PC-9 (cell line): ENCODE data around the gene ATP4A. TPM values are rescaled to one million over a fixed set of nuclear protein-coding genes. Genes with fewer than 3 reads are reported as not detected.

Source experiments
- BruUV-seq: library from RNA; stranded (reverse); fragments of 400-500 nt; replicated peaks from 2 replicates; lab custom pipeline; 2021; lab: Mats Ljungman, UMichigan
- CTCF ChIA-PET: fragments of 300-600 bp; sonication (Branson Sonifier 250); formaldehyde crosslinking; loops from one replicate; lab custom pipeline; 2022; ENCODE audit warnings: antibody characterized with exemption; lab: Charles Lee
- POLR2A ChIA-PET: fragments of 300-600 bp; sonication (Branson Sonifier 250); formaldehyde crosslinking; loops from one replicate; lab custom pipeline; 2022; ENCODE audit warnings: antibody characterized with exemption; ENCODE audit not compliant: unreplicated experiment; lab: Charles Lee
- DNase-seq, 2 experiments: peaks; one replicate each; pipeline versions ENCODE4 v3.0.0 to v3.0.0-alpha.2; 2015 to 2022; ENCODE audit warnings: mixed read lengths in 1 of 2
- H2AFZ ChIP-seq: fragments of 200-600 bp; sonication (generic); 2 replicates; pipeline ENCODE4 v1.8.1; 2017; ENCODE audit warnings: antibody characterized with exemption
- H3F3A ChIP-seq: fragments of 200-600 bp; sonication (generic); 2 replicates; pipeline ENCODE4 v1.8.1; 2017; ENCODE audit warnings: antibody characterized with exemption, mild to moderate bottlenecking, low read depth; ENCODE audit not compliant: insufficient read depth
- H3K27ac ChIP-seq: fragments of 200-600 bp; sonication (generic); 2 replicates; pipeline ENCODE4 v1.6.1; 2016; ENCODE audit warnings: mixed run types
- H3K27me3 ChIP-seq: fragments of 200-600 bp; sonication (generic); 2 replicates; pipeline ENCODE4 v1.6.1; 2016; ENCODE audit warnings: low read depth, mixed run types; ENCODE audit not compliant: insufficient read depth
- H3K36me3 ChIP-seq: fragments of 200-600 bp; sonication (generic); 2 replicates; pipeline ENCODE4 v1.6.1; 2016; ENCODE audit warnings: low read depth, mixed run types
- H3K4me1 ChIP-seq: fragments of 200-600 bp; sonication (generic); replicated peaks from 2 replicates; pipeline ENCODE4 v1.6.1; 2016; ENCODE audit warnings: mixed run types; ENCODE audit not compliant: insufficient read depth
- H3K4me2 ChIP-seq: fragments of 200-600 bp; sonication (generic); 2 replicates; pipeline ENCODE4 v1.6.1; 2017; ENCODE audit warnings: mixed run types
- H3K4me3 ChIP-seq: fragments of 200-600 bp; sonication (generic); 2 replicates; pipeline ENCODE4 v1.6.1; 2016; ENCODE audit warnings: mixed run types
- H3K79me2 ChIP-seq: fragments of 200-600 bp; sonication (generic); 2 replicates; pipeline ENCODE4 v1.6.1; 2017; ENCODE audit warnings: low read depth, mixed run types
- H3K9me2 ChIP-seq: fragments of 200-600 bp; sonication (generic); 2 replicates; pipeline ENCODE4 v1.8.1; 2017; ENCODE audit warnings: mild to moderate bottlenecking; ENCODE audit not compliant: insufficient read depth
- H3K9me3 ChIP-seq: fragments of 200-600 bp; sonication (generic); 2 replicates; pipeline ENCODE4 v1.8.1; 2016; ENCODE audit warnings: low read depth; ENCODE audit not compliant: insufficient read depth
- H4K20me1 ChIP-seq: fragments of 200-600 bp; sonication (generic); 2 replicates; pipeline ENCODE4 v1.8.1; 2017; ENCODE audit not compliant: insufficient read depth
- EZH2 ChIP-seq: fragments of 200-600 bp; sonication (generic); IDR thresholded peaks from 2 replicates; pipeline ENCODE4 v1.8.0; 2017; ENCODE audit warnings: antibody characterized with exemption, low read depth
- intact Hi-C: fragments of 100-400 bp; cut with micrococcal nuclease; formaldehyde crosslinking; loops from one replicate; pipeline ENCODE4 v1.10.0; 2022; ENCODE audit not compliant: unreplicated experiment
- total RNA-seq: library from RNA; stranded (reverse); gene quantifications from 2 replicates; pipeline ENCODE4 v1.2.3, GENCODE V29; 2021
- TF ChIP-seq, protein P1 (sequence below): fragments of 200-600 bp; sonication (generic); conservative IDR thresholded peaks from 2 replicates; pipeline ENCODE4 v1.6.1; 2017; ENCODE audit warnings: mixed run types, antibody characterized with exemption, mild to moderate bottlenecking, moderate library complexity

Gene ATP4A
- total RNA-seq, 1 experiment from 2014 or later = not detected

DNA sequence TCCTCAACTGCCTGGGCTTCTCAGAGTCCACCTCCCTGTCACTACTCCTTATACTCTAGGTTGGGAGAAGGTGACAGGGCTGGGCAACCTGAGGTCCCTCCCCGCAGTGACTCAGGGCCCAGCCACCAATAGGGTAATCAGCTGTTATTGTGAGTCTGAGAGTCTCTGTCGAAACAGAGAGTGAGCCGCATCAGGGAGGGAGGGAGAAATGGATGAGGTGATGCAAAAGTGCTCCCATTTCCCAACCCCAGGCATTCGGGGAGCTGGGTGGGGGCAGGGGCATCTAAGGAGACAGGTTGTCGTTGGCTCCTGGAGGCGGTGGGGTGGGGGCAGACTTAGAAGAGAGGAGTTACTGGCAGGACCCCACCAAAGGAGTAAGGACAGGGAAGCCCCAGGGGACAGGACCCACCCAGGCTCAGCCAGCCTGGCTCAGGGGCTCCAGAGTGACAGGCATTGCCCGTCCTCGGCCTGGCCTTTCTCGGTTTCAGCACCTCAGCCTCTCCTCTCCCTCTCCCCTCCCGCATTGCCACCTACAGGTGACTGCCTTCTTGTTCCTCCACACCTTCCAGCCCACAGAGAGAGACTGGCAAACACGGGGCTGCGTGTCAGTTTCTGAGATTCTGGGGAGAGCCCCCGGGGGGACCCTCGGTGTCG is 49.7 kb downstream of the ATP4A start, which contains the start of gene DMKN:
Gene DMKN (minus strand): TSS at position 22 of the 654 bp plus-strand sequence. CDS start 174 bp downstream, outside the sequence.
- intact Hi-C loops = loop anchor here (5.0 kb wide), 1 partner anchor 179 kb away; no protein-coding TSS in a partner anchor
- TF ChIP-seq, protein P1, sequence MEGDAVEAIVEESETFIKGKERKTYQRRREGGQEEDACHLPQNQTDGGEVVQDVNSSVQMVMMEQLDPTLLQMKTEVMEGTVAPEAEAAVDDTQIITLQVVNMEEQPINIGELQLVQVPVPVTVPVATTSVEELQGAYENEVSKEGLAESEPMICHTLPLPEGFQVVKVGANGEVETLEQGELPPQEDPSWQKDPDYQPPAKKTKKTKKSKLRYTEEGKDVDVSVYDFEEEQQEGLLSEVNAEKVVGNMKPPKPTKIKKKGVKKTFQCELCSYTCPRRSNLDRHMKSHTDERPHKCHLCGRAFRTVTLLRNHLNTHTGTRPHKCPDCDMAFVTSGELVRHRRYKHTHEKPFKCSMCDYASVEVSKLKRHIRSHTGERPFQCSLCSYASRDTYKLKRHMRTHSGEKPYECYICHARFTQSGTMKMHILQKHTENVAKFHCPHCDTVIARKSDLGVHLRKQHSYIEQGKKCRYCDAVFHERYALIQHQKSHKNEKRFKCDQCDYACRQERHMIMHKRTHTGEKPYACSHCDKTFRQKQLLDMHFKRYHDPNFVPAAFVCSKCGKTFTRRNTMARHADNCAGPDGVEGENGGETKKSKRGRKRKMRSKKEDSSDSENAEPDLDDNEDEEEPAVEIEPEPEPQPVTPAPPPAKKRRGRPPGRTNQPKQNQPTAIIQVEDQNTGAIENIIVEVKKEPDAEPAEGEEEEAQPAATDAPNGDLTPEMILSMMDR = peak; percentile 29; the same call in 1 of the 2 replicates
- TF ChIP-seq EZH2 = no peak
- POLR2A ChIA-PET = no interaction called here
- no peaks in the 10 kb centered on the region for H3K36me3 ChIP-seq
- H3K4me2 ChIP-seq = peak within 1 kb of the TSS; percentile 63
- H3K27me3 ChIP-seq = no peaks in the 10 kb centered on the region
- peak; percentile 58 to 77 for DNase-seq
- H3K4me3 ChIP-seq = no peak within 1 kb of the TSS; the same call in 1 of the 2 replicates
- peak within 1 kb of the TSS; percentile 42; the same call in 1 of the 2 replicates for H3K27ac ChIP-seq
- peaks cover 9% of the 10 kb centered on the region; the same call in 1 of the 2 replicates for H3F3A ChIP-seq
- H4K20me1 ChIP-seq = no peaks in the 10 kb centered on the region
- peaks cover 19% of the 10 kb centered on the region for H3K4me1 ChIP-seq
- H3K9me3 ChIP-seq = no peaks in the 10 kb centered on the region
- H2AFZ ChIP-seq = peak within 1 kb of the TSS; percentile 70
- peaks cover 4% of the 10 kb centered on the region for H3K79me2 ChIP-seq
- BruUV-seq = no TSS peak
- H3K9me2 ChIP-seq = no peaks in the 10 kb centered on the region
- CTCF ChIA-PET = interaction anchor here (0.7 kb wide), 1 partner anchor 232 kb away, joined by 9 read pairs; the partner anchor contains the start of gene PSENEN

DNA sequence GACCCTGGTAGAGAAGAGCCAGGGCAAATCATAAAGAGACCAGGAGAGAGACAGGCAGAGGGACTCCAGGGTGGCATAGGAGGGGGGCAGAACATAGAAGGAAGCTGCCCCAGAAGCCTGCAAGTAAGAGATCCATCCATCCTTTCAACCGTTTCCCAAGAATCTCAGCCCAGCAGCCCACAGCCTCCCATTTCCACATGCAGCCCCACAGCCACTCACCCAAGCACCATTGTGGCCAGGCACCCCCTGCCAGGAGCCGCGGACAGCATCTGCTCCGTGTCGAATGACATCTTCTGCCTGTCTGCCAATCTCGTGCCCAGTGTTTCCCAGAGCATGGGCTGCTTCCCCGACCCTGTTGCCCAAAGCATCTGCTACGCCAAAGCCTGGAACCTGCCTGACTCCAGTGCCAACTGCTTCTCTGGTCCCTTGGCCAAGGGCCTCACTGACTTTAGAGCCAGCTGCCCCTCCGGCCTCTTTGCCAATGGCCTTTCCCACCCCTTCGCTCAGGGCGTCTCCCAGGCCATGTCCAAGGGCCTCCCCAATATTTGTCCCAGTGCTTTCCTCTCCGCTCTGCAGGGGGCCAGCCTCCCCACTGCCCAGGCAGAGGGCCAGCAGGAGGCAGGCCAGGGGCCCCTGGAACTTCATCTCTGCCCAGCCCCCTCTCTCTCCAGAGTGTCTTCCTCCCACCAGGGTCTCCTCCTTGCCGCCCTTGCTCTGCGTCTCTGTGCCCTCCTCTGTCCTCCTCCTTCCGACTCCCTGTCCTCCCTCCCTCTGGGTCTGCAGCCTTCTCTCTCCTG is 50.4 kb downstream of the ATP4A start:
- Histone ChIP-seq H3K4me2 (peak overlapping the region; percentile 63; the same call in 1 of the 2 replicates), H3K4me1 (peaks cover 24% of the 10 kb centered on the region), H3K79me2 (peaks cover 11% of the 10 kb centered on the region), H3K27me3 (no peaks in the 10 kb centered on the region), H4K20me1 (peaks cover 1% of the 10 kb centered on the region; the same call in 1 of the 2 replicates), H3K36me3 (no peaks in the 10 kb centered on the region), H3K9me3 (no peaks in the 10 kb centered on the region), H3K27ac (no peak overlapping the region), H3F3A (peaks cover 9% of the 10 kb centered on the region; the same call in 1 of the 2 replicates), H2AFZ (no peak overlapping the region), H3K4me3 (no peak overlapping the region), H3K9me2 (no peaks in the 10 kb centered on the region)
- CTCF ChIA-PET = interaction anchor here (0.7 kb wide), 1 partner anchor 233 kb away, joined by 9 read pairs; the partner anchor contains the start of gene PSENEN
- DNase-seq = no peak
- TF ChIP-seq, protein P1 = no peak
- TF ChIP-seq EZH2 = no peak
- POLR2A ChIA-PET = no interaction called here
- BruUV-seq = no TSS peak
- intact Hi-C loops = loop anchor here (5.0 kb wide), 1 partner anchor 179 kb away; no protein-coding TSS in a partner anchor

DNA sequence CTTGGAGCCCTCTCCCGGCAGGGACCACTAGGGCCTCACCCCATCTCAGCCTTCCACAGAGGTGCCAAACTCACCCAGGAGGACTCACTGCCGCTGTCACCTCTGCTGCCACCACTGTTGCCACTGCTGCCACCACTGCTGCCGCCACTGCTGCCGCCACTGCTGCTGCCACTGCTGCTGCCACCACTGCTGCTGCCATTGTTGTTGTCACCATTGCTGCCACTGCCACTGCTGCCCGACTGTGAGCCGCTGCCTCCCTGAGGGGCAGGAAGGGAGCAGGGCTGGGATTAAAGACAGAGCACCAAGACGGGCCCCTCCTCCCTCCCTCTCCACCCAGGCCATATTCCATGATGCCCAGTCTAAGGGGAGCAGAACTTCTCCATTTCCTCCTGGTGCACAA is 52.1 kb downstream of the ATP4A start:
- POLR2A ChIA-PET = no interaction called here
- peaks cover 24% of the 10 kb centered on the region for H3K4me1 ChIP-seq
- H3K79me2 ChIP-seq = peaks cover 19% of the 10 kb centered on the region
- no peak for DNase-seq
- CTCF ChIA-PET = interaction anchor here (1.1 to 2.3 kb wide), 2 partner anchors 37 to 91 kb away, joined by 3 to 10 read pairs; no protein-coding TSS in a partner anchor
- no TSS peak for BruUV-seq
- no peak overlapping the region for H3K27ac ChIP-seq
- no peak overlapping the region for H3K4me3 ChIP-seq
- peaks cover 4% of the 10 kb centered on the region; the same call in 1 of the 2 replicates for H4K20me1 ChIP-seq
- TF ChIP-seq, protein P1 = no peak
- TF ChIP-seq EZH2 = no peak
- no peaks in the 10 kb centered on the region for H3K27me3 ChIP-seq
- no peaks in the 10 kb centered on the region for H3K9me2 ChIP-seq
- no peaks in the 10 kb centered on the region for H3K36me3 ChIP-seq
- intact Hi-C loops = loop anchor here (5.0 kb wide), 1 partner anchor 181 kb away; no protein-coding TSS in a partner anchor
- H3K4me2 ChIP-seq = no peak overlapping the region
- no peak overlapping the region for H2AFZ ChIP-seq
- peaks cover 9% of the 10 kb centered on the region; the same call in 1 of the 2 replicates for H3F3A ChIP-seq
- no peaks in the 10 kb centered on the region for H3K9me3 ChIP-seq
